GM21576 (cell line): ENCODE results near the gene PRPF18.

ENCODE experiments used
- ATAC-seq: cut with Tn5 transposase; IDR thresholded peaks from one replicate; pipeline ENCODE4 v1.9.1; 2021; ENCODE audit warnings: mild to moderate bottlenecking, moderate library complexity; ENCODE audit not compliant: unreplicated experiment

The PRPF18 gene

GRCh38 chr10:13637303-13637856 lies 50.6 kb downstream of the PRPF18 start:
- no peak for ATAC-seq

GRCh38 chr10:13637894-13638293 lies 51.1 kb downstream of the PRPF18 start:
- ATAC-seq: no peak

GRCh38 chr10:13642293-13642692 lies 55.5 kb downstream of the PRPF18 start:
- ATAC-seq: no peak

- ATAC-seq: no peak
Measured at GRCh38 chr10:13643016-13643415, 56.3 kb downstream of the PRPF18 start.

- ATAC-seq: no peak
Measured at GRCh38 chr10:13644866-13645265, 58.1 kb downstream of the PRPF18 start.

GRCh38 chr10:13648425-13648824 lies 61.7 kb downstream of the PRPF18 start:
- no peak for ATAC-seq

GRCh38 chr10:13649844-13650520 lies 63.2 kb downstream of the PRPF18 start:
- ATAC-seq: no peak

- no peak for ATAC-seq
Measured at GRCh38 chr10:13650961-13651360, 64.2 kb downstream of the PRPF18 start.

GRCh38 chr10:13651969-13652720 lies 65.4 kb downstream of the PRPF18 start:
- no peak for ATAC-seq

GRCh38 chr10:13652860-13653259 lies 66.1 kb downstream of the PRPF18 start:
- no peak for ATAC-seq

GRCh38 chr10:13654118-13654830 lies 67.5 kb downstream of the PRPF18 start:
- ATAC-seq: no peak

GRCh38 chr10:13654846-13655245 lies 68.1 kb downstream of the PRPF18 start:
- ATAC-seq: no peak

GRCh38 chr10:13656337-13657100 lies 69.8 kb downstream of the PRPF18 start:
- ATAC-seq: no peak

GRCh38 chr10:13657101-13657680 lies 70.4 kb downstream of the PRPF18 start:
- no peak for ATAC-seq

- ATAC-seq: no peak
Measured at GRCh38 chr10:13658264-13658663, 71.5 kb downstream of the PRPF18 start.

- no peak for ATAC-seq
Measured at GRCh38 chr10:13658871-13659685, 72.3 kb downstream of the PRPF18 start.

- ATAC-seq: no peak
Measured at GRCh38 chr10:13659887-13660550, 73.3 kb downstream of the PRPF18 start.

- no peak for ATAC-seq
Measured at GRCh38 chr10:13660551-13660920, 73.8 kb downstream of the PRPF18 start.

GRCh38 chr10:13661256-13661655 lies 74.5 kb downstream of the PRPF18 start:
- no peak for ATAC-seq
